ENCODE results near the gene TAPBPL.

Gene TAPBPL

DNA sequence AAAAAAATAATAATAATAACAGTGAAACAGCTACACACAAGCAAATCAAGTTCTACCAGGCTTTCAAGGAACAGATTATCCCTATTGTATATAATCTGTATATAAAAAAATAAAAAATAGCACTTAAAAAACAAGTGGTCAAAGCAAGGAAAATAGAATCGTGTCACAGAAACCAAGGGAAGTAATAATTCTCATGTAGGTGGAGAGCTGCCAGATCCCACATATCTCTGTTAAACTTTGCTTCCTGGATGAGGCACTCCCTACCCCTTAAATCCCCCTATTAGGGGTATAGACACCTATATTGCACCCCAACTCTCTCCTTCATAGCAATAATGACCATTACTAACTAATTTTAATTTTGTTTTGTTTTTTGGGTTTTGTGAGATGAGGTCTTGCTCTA lies 11.5 kb upstream of the TAPBPL start:
- H3K9me3 ChIP-seq (ENCODE audit: control insufficient read depth, low read length), result no peaks in the 10 kb centered on the region
- no peak overlapping the region for H2AFZ ChIP-seq (ENCODE audit: low read depth, low read length)
- H3K4me1 ChIP-seq (ENCODE audit: control insufficient read depth, insufficient read depth, low read depth, low read length), result peaks cover 1% of the 10 kb centered on the region
- H3K4ac ChIP-seq (ENCODE audit: low read depth in 1 of 2, low read length in 2 of 2), result no peak overlapping the region
- H3K4me3 ChIP-seq (ENCODE audit: insufficient read depth in 1 of 2, low read depth in 1 of 2, low read length in 2 of 2), result no peak overlapping the region
- H3K9ac ChIP-seq (ENCODE audit: low read length), result no peak overlapping the region
- DNase-seq, result no peak
- no peak overlapping the region for H3K14ac ChIP-seq (ENCODE audit: low read length in 2 of 2)
- no peak overlapping the region for H3K23ac ChIP-seq (ENCODE audit: low read length in 2 of 2)
- H3K18ac ChIP-seq (ENCODE audit: low read depth in 1 of 2, low read length in 2 of 2), result no peak overlapping the region
- H3K27me3 ChIP-seq (ENCODE audit: control insufficient read depth in 1 of 2, insufficient read depth in 1 of 2, low read length in 2 of 2), result no peaks in the 10 kb centered on the region
- H2AK5ac ChIP-seq (ENCODE audit: low read length, severe bottlenecking), result no peak overlapping the region
- H2BK12ac ChIP-seq (ENCODE audit: low read length in 2 of 2), result no peak overlapping the region
- no peaks in the 10 kb centered on the region for H3K79me1 ChIP-seq (replicated peaks; ENCODE audit: low read length, poor library complexity, severe bottlenecking)
- no peak overlapping the region for H3K27ac ChIP-seq (ENCODE audit: low read length, poor library complexity, severe bottlenecking)
- no peak overlapping the region for H2BK120ac ChIP-seq (ENCODE audit: low read depth, low read length)
- H2BK15ac ChIP-seq (ENCODE audit: low read depth, poor library complexity, severe bottlenecking), result no peak overlapping the region
- no peak overlapping the region for H4K8ac ChIP-seq (ENCODE audit: low read length)
- H3K36me3 ChIP-seq (ENCODE audit: control insufficient read depth in 1 of 2, insufficient read depth in 2 of 2, low read depth in 1 of 2, low read length in 2 of 2), result peaks cover 12 to 25% of the 10 kb centered on the region in 2 experiments
- no peak overlapping the region for H3K4me2 ChIP-seq (ENCODE audit: low read length, poor library complexity, severe bottlenecking)
- H2BK5ac ChIP-seq (ENCODE audit: low read depth, low read length, poor library complexity, severe bottlenecking), result no peak overlapping the region
- no peak overlapping the region for H4K91ac ChIP-seq (ENCODE audit: low read length)
- 79% methylated on average over 1 of the region's 1 CpG for WGBS

- Histone ChIP-seq H3K27me3 (ENCODE audit: control insufficient read depth in 1 of 2, insufficient read depth in 1 of 2, low read length in 2 of 2) (no peaks in the 10 kb centered on the region), H4K91ac (ENCODE audit: low read length) (no peak overlapping the region), H3K14ac (ENCODE audit: low read length in 2 of 2) (no peak overlapping the region), H3K4me1 (ENCODE audit: control insufficient read depth, insufficient read depth, low read depth, low read length) (peaks cover 7% of the 10 kb centered on the region), H3K4me2 (ENCODE audit: low read length, poor library complexity, severe bottlenecking) (no peak overlapping the region), H3K79me1 (replicated peaks; ENCODE audit: low read length, poor library complexity, severe bottlenecking) (no peaks in the 10 kb centered on the region), H3K9ac (ENCODE audit: low read length) (no peak overlapping the region), H2BK5ac (ENCODE audit: low read depth, low read length, poor library complexity, severe bottlenecking) (no peak overlapping the region), H3K27ac (ENCODE audit: low read length, poor library complexity, severe bottlenecking) (no peak overlapping the region), H4K8ac (ENCODE audit: low read length) (no peak overlapping the region), H3K23ac (ENCODE audit: low read length in 2 of 2) (no peak overlapping the region), H2AFZ (ENCODE audit: low read depth, low read length) (no peak overlapping the region), H3K18ac (ENCODE audit: low read depth in 1 of 2, low read length in 2 of 2) (no peak overlapping the region), H3K9me3 (ENCODE audit: control insufficient read depth, low read length) (no peaks in the 10 kb centered on the region), H3K36me3 (ENCODE audit: control insufficient read depth in 1 of 2, insufficient read depth in 2 of 2, low read depth in 1 of 2, low read length in 2 of 2) (peaks cover 16 to 44% of the 10 kb centered on the region in 2 experiments), H2BK12ac (ENCODE audit: low read length in 2 of 2) (no peak overlapping the region), H2AK5ac (ENCODE audit: low read length, severe bottlenecking) (no peak overlapping the region), H3K4me3 (ENCODE audit: insufficient read depth in 1 of 2, low read depth in 1 of 2, low read length in 2 of 2) (no peak overlapping the region), H3K4ac (ENCODE audit: low read depth in 1 of 2, low read length in 2 of 2) (no peak overlapping the region), H2BK15ac (ENCODE audit: low read depth, poor library complexity, severe bottlenecking) (no peak overlapping the region), H2BK120ac (ENCODE audit: low read depth, low read length) (no peak overlapping the region)
- WGBS, result 78% methylated on average over 8 of the region's 9 CpGs
- DNase-seq, result no peak
These were observed 9.0 kb upstream of the TAPBPL start for GRCh38 chr12:6442836-6443235.

- Histone ChIP-seq H3K4me3 (ENCODE audit: insufficient read depth in 1 of 2, low read depth in 1 of 2, low read length in 2 of 2) (no peak overlapping the region), H3K18ac (ENCODE audit: low read depth in 1 of 2, low read length in 2 of 2) (no peak overlapping the region), H2BK15ac (ENCODE audit: low read depth, poor library complexity, severe bottlenecking) (no peak overlapping the region), H3K9me3 (ENCODE audit: control insufficient read depth, low read length) (no peaks in the 10 kb centered on the region), H2BK5ac (ENCODE audit: low read depth, low read length, poor library complexity, severe bottlenecking) (no peak overlapping the region), H3K23ac (ENCODE audit: low read length in 2 of 2) (no peak overlapping the region), H2AK5ac (ENCODE audit: low read length, severe bottlenecking) (no peak overlapping the region), H3K4me2 (ENCODE audit: low read length, poor library complexity, severe bottlenecking) (no peak overlapping the region), H4K8ac (ENCODE audit: low read length) (no peak overlapping the region), H3K4ac (ENCODE audit: low read depth in 1 of 2, low read length in 2 of 2) (no peak overlapping the region), H2BK120ac (ENCODE audit: low read depth, low read length) (no peak overlapping the region), H4K91ac (ENCODE audit: low read length) (no peak overlapping the region), H2AFZ (ENCODE audit: low read depth, low read length) (no peak overlapping the region), H3K79me1 (replicated peaks; ENCODE audit: low read length, poor library complexity, severe bottlenecking) (no peaks in the 10 kb centered on the region), H3K36me3 (ENCODE audit: control insufficient read depth in 1 of 2, insufficient read depth in 2 of 2, low read depth in 1 of 2, low read length in 2 of 2) (peaks cover 16 to 49% of the 10 kb centered on the region in 2 experiments), H3K14ac (ENCODE audit: low read length in 2 of 2) (no peak overlapping the region), H3K27ac (ENCODE audit: low read length, poor library complexity, severe bottlenecking) (no peak overlapping the region), H3K4me1 (ENCODE audit: control insufficient read depth, insufficient read depth, low read depth, low read length) (peaks cover 7% of the 10 kb centered on the region), H3K9ac (ENCODE audit: low read length) (no peak overlapping the region), H2BK12ac (ENCODE audit: low read length in 2 of 2) (no peak overlapping the region), H3K27me3 (ENCODE audit: control insufficient read depth in 1 of 2, insufficient read depth in 1 of 2, low read length in 2 of 2) (no peaks in the 10 kb centered on the region)
- DNase-seq, result no peak
- WGBS, result 88% methylated on average over 8 of the region's 9 CpGs
These were observed 8.4 kb upstream of the TAPBPL start for GRCh38 chr12:6443361-6443983.

DNA sequence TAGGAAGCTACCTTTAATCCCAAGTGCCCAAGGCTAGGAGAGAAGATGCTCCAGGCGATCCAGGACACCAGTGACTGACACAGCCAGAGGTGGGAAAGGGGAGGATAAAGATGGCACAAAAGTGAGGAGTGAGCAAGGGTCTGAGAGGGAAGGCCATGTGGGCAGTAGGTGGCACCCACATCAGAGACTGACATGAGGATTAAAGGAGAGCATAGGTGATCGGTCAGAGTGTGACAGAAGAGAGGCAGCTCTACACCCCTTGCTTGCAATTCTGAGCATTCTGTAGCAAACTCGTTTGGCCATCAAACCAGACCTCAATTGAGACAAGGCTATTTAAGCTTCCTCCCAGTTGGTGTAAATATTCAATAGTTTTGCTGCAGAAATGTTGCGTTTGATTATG lies 7.8 kb upstream of the TAPBPL start:
- Histone ChIP-seq H2BK12ac (ENCODE audit: low read length in 2 of 2) (no peak overlapping the region), H4K91ac (ENCODE audit: low read length) (no peak overlapping the region), H3K18ac (ENCODE audit: low read depth in 1 of 2, low read length in 2 of 2) (no peak overlapping the region), H3K4me1 (ENCODE audit: control insufficient read depth, insufficient read depth, low read depth, low read length) (peaks cover 7% of the 10 kb centered on the region), H2BK120ac (ENCODE audit: low read depth, low read length) (no peak overlapping the region), H2BK5ac (ENCODE audit: low read depth, low read length, poor library complexity, severe bottlenecking) (no peak overlapping the region), H3K9ac (ENCODE audit: low read length) (no peak overlapping the region), H3K23ac (ENCODE audit: low read length in 2 of 2) (no peak overlapping the region), H3K36me3 (ENCODE audit: control insufficient read depth in 1 of 2, insufficient read depth in 2 of 2, low read depth in 1 of 2, low read length in 2 of 2) (peaks cover 16 to 47% of the 10 kb centered on the region in 2 experiments), H3K4ac (ENCODE audit: low read depth in 1 of 2, low read length in 2 of 2) (no peak overlapping the region), H3K27me3 (ENCODE audit: control insufficient read depth in 1 of 2, insufficient read depth in 1 of 2, low read length in 2 of 2) (no peaks in the 10 kb centered on the region), H3K79me1 (replicated peaks; ENCODE audit: low read length, poor library complexity, severe bottlenecking) (no peaks in the 10 kb centered on the region), H2AFZ (ENCODE audit: low read depth, low read length) (no peak overlapping the region), H3K4me2 (ENCODE audit: low read length, poor library complexity, severe bottlenecking) (no peak overlapping the region), H3K14ac (ENCODE audit: low read length in 2 of 2) (no peak overlapping the region), H4K8ac (ENCODE audit: low read length) (no peak overlapping the region), H3K27ac (ENCODE audit: low read length, poor library complexity, severe bottlenecking) (no peak overlapping the region), H2AK5ac (ENCODE audit: low read length, severe bottlenecking) (no peak overlapping the region), H3K9me3 (ENCODE audit: control insufficient read depth, low read length) (no peaks in the 10 kb centered on the region), H2BK15ac (ENCODE audit: low read depth, poor library complexity, severe bottlenecking) (no peak overlapping the region), H3K4me3 (ENCODE audit: insufficient read depth in 1 of 2, low read depth in 1 of 2, low read length in 2 of 2) (no peak overlapping the region)
- no peak for DNase-seq
- WGBS, result 76% methylated on average over 4 of the region's 4 CpGs
